H54 (cell line): ENCODE results near the gene HNRNPUL2.
"Not testable (repeated sequence)": the region's sequence is repeated elsewhere in the genome, so short reads cannot be mapped to it uniquely, and the experiment has no call there.

Source experiments
- DNase-seq: peaks from one replicate; pipeline ENCODE4 v3.0.0; 2011; ENCODE audit warnings: low spot score, mixed read lengths; ENCODE audit not compliant: insufficient read length
- FAIRE-seq: peaks from 3 replicates; lab custom pipeline; 2011; peaks lifted over from hg19 to GRCh38; lab: Jason Lieb, UNC
- POLR2A ChIP-seq: IDR thresholded peaks from 2 replicates; pipeline ENCODE4 v1.6.1; 2011; ENCODE audit warnings: low read depth, mild to moderate bottlenecking, low read length

The HNRNPUL2 gene

DNA sequence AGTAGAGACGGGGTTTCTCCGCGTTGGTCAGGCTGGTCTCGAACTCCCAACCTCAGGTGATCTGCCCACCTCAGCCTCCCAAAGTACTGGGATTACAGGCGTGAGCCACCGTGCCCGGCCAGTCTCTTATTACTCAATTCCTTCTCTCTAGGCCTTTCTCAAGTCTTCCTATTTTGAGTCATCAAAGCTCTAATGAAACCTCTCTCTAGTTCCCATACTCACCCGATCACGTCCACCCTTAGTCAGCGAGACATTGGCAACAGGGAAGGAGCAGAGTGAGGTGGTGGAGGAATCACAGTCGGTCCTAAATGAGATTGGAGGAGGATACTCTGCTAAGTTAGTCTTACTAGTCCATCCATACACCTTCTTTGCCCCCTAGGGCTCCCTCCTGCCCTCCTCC is 25.0 kb downstream of the HNRNPUL2 start:
- no peak for TF ChIP-seq POLR2A
- FAIRE-seq = no peak
- DNase-seq = no peak

DNA sequence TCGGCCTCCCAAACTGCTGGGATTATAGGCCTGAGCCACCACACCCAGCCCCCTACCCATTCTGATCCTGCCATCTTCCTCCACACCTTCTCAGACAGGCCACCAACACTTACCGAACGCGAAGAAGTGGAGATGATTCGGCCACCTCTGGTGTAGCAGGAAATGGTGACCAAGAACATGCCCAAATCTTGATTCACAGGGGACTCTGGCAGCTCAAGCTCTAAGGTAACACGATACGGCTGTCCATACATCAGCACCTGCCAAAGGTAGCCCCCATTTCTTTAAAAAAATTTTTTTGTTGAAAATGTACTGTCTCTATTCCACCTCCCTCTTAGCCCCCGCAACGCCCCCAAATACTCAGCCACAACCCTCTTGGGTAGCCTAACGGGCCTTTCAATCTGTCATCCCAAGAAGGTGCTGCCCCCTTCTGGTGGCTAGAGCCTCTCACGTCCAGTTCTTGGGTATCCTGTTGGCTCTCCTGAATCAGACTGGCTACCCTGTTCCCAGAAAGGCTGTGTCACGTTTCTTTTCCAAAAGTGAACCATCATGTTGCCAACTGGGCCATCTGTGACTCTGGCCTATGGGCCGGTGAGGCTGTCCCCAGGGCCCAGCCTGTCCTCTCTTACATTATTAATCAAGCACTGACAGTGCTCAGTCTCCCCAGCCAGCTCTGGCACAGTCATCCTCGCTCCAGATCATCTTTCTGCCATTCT is 32.6 kb downstream of the HNRNPUL2 start:
- DNase-seq (peak; percentile 71), FAIRE-seq (no peak)
- no peak for TF ChIP-seq POLR2A

DNA sequence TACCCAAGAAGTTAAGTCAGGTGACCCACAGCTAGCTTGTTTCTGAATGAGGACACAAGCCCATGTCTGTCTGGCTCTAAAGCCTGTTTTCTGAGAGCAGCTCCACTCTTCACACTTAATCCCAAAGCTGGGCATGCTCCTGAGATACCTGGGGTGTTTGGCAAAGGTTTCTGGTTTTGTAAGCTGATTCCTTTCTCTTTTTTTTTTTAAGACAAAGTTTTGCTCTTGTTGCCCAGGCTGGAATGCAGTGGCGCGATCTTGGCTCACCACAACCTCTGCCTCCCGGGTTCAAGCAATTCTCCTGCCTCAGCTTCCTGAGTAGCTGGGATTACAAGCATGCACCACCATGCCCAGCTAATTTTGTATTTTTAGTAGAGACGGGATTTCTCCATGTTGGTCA is 33.6 kb downstream of the HNRNPUL2 start:
- FAIRE-seq = not testable (repeated sequence)

DNA sequence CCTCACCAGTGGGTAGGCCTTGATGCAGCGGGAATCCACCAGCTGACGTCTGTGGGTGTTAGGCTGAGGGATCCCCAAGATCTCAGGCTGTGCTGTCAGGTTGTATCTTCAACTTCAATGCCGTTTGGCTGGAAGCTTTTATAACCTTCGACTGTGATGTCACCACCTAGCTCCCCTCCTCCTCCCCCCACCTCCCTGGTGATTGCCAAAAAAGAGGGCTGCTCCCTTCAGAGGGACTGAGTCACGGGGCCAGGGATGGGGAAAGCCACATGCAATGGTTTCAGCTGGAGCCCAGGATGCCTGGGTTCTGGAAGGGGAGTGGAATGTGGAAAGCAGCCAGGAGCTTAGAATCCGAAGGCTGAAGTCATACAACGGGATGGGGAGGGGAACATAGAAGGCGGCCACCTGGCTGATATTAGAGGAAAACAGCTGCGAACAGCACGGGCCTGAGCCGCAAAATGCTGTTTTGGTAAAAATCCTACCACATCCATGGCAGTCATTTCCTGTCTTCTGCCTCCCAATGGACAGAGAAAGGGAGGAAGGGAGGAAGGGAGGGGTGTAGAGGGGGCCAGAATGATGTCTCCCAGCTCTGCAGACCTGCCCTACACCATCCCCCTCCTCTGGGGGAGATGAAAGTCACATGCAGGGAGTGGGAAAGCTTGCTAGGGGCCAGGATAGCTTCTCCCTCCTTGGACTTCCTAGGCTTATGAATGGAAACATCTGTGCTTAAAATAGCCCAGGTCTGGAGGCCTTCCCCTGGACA is 37.7 kb downstream of the HNRNPUL2 start, which contains the start of gene LRRN4CL:
LRRN4CL (minus strand) TSS at position 110 of the 763 bp plus-strand sequence. CDS start 1,022 bp downstream, outside the sequence.
- TF ChIP-seq POLR2A = no peak
- no peak for FAIRE-seq
- peak; percentile 77 for DNase-seq

More for the DNA sequence above, 33.6 kb downstream of the HNRNPUL2 start:
- DNase-seq = not testable (repeated sequence)

DNA sequence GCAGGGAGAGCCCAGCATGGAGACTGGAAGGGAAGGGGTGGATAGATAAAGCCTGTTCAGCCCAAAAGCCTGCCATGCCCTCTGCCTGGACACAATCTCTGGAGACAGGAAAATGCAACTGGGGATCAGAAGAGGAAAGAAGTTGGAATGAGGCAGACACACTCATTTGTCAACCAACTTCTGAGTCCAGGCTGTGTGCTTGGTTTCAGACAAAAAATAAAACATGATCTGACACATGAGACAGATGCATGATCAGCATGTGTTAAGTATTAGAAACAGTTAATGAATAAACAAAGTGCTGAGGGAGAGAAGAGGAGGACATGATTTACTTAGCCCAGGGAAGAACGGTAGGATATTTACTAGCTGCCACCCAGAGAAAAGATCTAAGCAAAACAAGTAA is 38.8 kb downstream of the HNRNPUL2 start:
- DNase-seq = no peak
- no peak for FAIRE-seq
- no peak for TF ChIP-seq POLR2A

DNA sequence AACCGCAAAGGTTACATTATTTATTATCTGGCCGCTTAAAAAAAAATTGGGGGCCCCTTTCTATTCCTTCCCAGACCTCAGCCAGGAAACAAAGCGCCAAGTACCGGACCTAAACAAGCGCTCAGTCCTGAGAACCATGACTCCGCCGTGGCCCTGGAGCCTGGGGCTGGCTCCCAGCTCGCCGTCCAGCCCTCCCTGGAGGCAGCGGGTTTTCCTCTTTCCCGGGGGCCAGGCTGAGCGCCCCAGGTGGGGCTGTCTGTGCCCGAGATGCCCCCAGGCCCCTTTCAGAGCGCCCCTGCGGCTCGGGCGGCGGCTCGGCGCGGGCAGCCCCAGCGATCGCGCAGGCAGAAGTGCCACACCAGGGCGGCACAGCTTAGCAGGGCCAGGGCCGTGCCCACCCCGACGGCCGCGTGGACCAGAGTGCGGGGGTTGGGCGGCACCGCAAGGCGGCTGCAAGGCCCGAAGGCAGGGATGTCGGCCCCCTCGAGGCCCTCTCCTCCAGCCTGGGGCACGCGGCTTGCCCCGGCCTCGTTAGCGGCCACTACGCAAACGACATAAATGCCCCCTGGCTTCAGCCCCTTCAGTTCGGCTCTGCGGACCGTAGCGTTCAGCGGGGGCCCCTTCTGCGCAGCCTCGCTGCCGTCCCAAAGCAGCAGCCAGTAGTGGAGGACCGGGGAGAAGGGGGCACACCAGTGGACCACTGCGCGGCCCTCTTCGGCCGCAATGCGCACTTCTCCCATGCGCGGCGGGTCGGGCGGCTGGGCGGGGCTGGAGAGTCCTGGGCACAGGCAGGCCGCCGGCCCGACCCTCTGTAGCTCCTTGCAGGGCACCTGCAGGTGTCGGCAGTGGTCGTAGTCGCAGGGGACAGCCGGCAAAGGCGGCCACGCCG is 39.5 kb downstream of the HNRNPUL2 start:
- no peak for DNase-seq
- TF ChIP-seq POLR2A = no peak
- FAIRE-seq = no peak

DNA sequence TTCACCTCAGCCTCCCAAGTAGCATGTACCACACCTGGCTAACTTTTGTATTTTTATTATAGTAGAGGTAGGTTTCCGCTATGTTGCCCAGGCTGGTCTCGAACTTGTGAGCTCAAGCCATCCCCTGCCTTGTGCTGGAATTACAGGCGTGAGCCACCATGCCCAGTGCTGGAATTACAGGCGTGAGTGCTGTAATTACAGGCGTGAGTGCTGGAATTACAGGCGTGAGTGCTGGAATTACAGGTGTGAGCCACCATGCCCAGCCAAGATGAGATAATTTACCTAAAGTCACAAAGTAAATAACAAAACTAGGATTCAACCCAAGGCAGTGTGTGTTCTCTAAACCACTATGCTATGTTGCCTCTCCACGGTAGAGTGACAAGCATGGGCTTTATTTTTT is 44.7 kb downstream of the HNRNPUL2 start:
- TF ChIP-seq POLR2A = no peak
- DNase-seq (no peak), FAIRE-seq (no peak)

DNA sequence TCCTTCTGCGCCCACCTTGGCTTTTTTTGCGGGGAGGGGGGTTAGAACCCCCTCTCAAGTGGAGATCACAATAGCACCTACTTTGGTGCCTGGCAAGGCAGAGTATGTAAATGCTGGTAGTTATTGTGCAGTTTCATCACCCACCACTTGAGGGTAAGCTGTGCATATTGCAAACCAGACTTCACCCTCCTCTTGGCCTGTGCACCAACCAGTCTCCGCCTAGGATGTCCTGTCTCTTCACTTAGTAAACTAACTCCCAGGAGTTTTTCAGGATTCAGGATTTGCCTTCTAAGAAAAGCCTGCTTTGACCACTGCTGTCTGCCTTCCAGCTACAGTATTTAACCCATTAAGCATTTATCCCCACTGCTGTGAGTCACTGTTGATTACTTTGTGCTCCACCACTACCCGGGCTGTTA is 46.4 kb downstream of the HNRNPUL2 start:
- FAIRE-seq (no peak), DNase-seq (peak; percentile 78)
- TF ChIP-seq POLR2A = no peak

DNA sequence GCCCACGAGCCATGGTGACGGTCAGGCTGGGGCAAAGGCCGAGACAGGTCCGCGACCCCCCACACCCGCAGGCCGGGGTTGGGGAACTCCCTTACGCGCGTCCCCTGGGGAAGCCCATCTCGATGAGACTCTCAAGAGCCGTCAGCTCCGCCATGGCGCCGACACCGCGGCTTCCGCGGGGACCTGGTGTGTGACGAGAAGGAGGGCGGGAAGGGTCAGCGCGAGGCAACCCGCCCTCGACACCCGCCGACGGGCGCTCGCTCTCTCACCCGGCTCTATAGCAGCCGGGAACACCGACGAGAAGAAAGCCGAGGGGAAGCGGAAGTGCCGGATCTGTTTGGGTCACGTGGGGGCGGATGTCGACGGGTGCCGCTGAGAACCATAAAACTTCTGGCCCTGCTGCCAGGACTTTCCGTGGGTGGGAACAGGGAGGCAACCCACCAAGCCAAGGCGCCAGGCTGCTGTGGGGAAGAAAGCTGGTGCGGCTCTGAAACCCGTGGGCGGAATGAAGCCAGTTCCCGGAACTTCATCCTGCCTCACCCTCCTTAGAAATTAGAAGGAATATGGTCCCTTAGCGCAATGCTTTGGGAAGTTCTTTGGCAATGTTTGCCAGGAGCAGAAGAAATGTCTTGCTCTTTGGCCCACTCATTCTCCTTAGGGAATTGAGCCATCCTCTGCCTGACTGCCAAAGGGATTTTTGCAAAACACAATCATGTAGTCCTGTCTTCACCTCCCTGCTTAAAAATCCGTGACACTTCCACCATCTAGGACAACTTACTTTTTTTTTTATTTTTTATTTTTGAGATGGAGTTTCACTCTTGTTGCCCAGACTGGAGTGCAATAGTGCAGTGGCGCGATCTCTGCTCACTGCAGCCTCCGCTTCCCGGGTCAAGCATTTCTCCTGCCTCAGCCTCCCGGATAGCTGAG is 48.2 kb downstream of the HNRNPUL2 start, which contains the start of gene UBXN1:
UBXN1 (minus strand) TSS at position 304 of the 927 bp plus-strand sequence; CDS start at position 154, 150 bp downstream.
- DNase-seq = peak; percentile 80
- TF ChIP-seq POLR2A = peak; percentile 57
- FAIRE-seq = no peak

DNA sequence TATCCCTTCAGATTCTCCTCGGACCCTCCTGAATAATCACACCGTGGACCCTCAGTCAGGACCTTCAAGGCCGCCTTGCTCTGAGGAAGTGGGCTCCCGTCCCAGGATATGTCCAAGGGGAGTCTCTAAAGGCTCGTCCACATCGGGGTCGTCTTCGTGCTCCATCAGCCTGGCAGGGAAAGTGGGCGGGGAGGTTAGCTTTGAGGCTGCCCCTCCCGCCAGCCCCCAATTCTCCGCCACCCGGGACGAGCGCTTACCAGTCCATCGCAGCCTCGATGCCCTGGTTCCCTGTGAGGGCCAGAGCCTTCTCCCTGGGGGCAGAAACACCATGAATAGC is 48.9 kb downstream of the HNRNPUL2 start:
- no peak for FAIRE-seq
- TF ChIP-seq POLR2A = no peak

DNA sequence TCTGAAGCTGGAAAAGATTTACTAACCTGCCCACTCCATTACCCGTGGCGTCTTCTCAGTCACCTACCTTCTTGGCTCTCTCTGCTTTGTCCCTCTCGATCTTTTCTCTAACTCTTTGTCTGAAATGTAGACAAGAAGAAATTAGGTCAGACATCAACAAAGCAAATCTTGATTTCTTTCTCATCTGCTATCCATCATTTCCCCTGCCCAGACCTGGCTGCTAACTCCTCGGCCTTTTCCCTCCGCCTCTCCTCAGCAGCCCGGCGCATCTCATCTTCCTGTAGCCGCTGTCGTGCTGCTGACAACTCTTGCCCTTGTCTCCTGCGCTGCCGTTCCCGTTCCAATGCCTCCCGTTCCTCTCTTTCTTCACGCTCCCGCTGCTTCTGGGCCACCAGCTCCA is 49.5 kb downstream of the HNRNPUL2 start:
- TF ChIP-seq POLR2A = no peak
- FAIRE-seq = no peak
- no peak for DNase-seq

More for the DNA sequence above, 48.9 kb downstream of the HNRNPUL2 start:
- no peak for DNase-seq

DNA sequence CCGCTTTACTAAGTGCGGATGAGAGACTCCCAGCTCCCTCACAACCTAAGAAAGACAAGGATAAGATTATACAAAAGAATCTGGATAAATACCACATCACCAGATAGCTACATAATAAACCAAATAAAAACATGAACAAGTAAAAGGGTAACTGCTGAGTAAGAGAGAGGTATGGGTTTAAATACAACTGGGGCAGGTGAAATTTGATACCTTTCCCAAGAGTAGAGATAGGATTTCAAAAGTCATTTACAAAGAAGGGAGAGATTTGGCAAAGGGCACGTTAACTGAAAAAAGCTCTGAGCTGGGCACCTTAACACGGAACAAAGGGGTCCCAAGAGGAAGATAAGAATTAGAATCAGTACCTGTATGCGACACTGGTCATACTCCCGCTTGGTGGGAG is 50.1 kb downstream of the HNRNPUL2 start:
- no peak for TF ChIP-seq POLR2A
- no peak for DNase-seq
- no peak for FAIRE-seq

DNA sequence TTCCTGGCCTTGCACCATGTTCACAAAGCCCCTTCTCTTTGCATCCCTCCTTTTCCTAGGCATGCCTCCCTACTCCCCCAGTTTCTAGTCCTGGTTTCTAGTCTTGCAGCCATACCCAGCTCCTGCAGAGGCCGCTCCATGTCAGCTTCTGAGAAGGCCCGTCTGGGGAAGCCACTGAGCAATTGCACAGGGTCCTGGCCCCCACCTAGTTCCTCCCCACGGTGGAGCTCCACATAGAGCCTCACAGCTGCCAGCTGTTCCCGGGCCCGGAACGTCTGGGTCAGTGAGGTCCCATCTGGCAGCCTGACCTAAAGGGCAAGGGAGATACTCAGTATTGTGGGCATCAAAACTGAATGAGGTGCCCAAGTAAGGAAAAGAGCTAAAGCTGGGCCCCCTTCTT is 50.6 kb downstream of the HNRNPUL2 start:
- no peak for DNase-seq
- no peak for FAIRE-seq
- TF ChIP-seq POLR2A = no peak

DNA sequence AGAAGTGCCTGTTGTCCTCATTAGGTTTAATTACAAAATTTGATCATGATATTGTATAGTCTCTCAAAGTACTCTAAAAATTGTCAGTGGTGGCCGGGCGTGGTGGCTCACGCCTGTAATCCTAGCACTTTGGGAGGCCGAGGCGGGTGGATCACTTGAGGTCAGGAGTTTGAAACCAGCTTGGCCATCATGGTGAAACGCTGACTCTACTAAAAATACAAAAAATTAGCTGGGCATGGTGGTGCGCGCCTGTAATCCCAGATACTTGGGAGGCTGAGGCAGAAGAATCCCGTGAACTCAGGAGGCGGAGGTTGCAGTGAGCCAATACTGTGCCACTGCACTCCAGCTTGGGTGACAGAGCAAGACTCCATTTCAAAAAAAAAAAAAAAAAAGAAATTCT is 51.8 kb downstream of the HNRNPUL2 start:
- FAIRE-seq, DNase-seq: not testable (repeated sequence)
